Measurements from ENCODE around the gene RNF14. TPM values are rescaled to one million over a fixed set of nuclear protein-coding genes. Genes with fewer than 3 reads are reported as not detected.

The RNF14 gene
- total RNA-seq, 1 experiment from 2014 or later, result 37.5 TPM

DNA sequence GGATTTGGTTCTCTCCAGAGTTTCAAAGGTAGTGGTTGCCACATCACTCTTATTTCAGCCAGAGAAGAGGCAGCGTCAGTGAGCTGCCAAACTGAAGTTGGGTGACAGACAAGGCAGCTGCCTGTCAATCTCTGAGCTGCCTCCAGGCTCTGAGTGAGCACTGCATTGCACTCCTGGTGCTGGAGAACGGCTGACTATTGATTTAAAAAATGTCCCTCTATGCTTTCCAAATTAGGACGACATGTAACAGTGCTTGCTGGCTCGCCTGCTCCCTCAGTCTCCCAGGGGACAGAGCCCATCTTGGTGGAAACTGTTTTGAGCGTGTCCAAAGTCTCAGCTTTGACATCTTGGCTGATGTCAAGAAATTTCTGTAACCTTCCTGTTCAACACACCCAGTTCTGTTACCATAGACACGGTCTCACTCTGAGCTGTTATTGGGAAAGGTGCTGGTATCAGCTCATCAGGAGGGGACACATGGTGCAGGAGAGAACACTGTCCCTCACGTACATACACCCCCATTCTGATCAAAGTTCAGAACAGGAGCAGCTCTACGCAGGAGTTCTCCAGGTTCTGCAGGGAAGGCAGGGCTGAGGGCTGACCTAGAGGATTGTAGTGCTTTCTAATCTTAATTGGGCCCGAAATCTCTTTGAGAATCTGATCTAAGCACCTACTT is 26.6 kb upstream of the RNF14 start:
- DNase-seq (ENCODE audit: low read depth, low spot score) (no peak), ATAC-seq (no peak)
- Histone ChIP-seq H2AFZ (ENCODE audit: low read depth, low read length, poor library complexity, severe bottlenecking) (no peak overlapping the region), H4K20me1 (ENCODE audit: insufficient read depth) (no peaks in the 10 kb centered on the region), H3K4me1 (ENCODE audit: control insufficient read depth in 1 of 2, insufficient read depth in 2 of 2, low read length in 2 of 2) (peaks cover 5 to 17% of the 10 kb centered on the region in 2 experiments; a peak in 3 of 4 replicates), H3K4me3 (replicated peaks in 1 of 2; ENCODE audit: low read depth in 1 of 2, low read length in 2 of 2) (no peak overlapping the region), H3K27me3 (ENCODE audit: insufficient read depth, low read length) (no peaks in the 10 kb centered on the region), H3K4me2 (ENCODE audit: low read length) (no peak overlapping the region), H3K27ac (ENCODE audit: low read depth, low read length) (no peak overlapping the region), H3K9me3 (ENCODE audit: control insufficient read depth in 1 of 2, insufficient read depth in 1 of 2, low read depth in 1 of 2, low read length in 2 of 2) (no peaks in the 10 kb centered on the region), H3K9me2 (ENCODE audit: insufficient read depth) (no peaks in the 10 kb centered on the region), H3K9ac (ENCODE audit: low read length) (no peak overlapping the region), H3K79me2 (ENCODE audit: insufficient read depth, low read length) (no peaks in the 10 kb centered on the region), H3K36me3 (ENCODE audit: control insufficient read depth in 1 of 2, insufficient read depth in 2 of 2, low read length in 2 of 2) (peaks cover 10 to 11% of the 10 kb centered on the region in 2 experiments; a peak in 3 of 4 replicates)
- BruUV-seq (replicated peaks), result no TSS peak
- CTCF ChIA-PET, result interaction anchor here (1.9 to 3.6 kb wide), 2 partner anchors 19 to 27 kb away, joined by 5 to 19 read pairs; partner anchors contain the start of gene RNF14
- POLR2A ChIA-PET, result interaction anchor here (2.1 kb wide), 1 partner anchor 19 kb away, joined by 7 read pairs; the partner anchor contains the start of gene DELE1
- RAD21 ChIA-PET (ENCODE audit: low non-redundant PET in 1 of 2, low total read pairs in 2 of 2, uncharacterized antibody in 2 of 2, unreplicated experiment in 2 of 2), result no interaction called here
- no peak for TF ChIP-seq EGR1 (IDR thresholded peaks at IDR 0.05; ENCODE audit: low read depth)
- TF ChIP-seq, protein P1, sequence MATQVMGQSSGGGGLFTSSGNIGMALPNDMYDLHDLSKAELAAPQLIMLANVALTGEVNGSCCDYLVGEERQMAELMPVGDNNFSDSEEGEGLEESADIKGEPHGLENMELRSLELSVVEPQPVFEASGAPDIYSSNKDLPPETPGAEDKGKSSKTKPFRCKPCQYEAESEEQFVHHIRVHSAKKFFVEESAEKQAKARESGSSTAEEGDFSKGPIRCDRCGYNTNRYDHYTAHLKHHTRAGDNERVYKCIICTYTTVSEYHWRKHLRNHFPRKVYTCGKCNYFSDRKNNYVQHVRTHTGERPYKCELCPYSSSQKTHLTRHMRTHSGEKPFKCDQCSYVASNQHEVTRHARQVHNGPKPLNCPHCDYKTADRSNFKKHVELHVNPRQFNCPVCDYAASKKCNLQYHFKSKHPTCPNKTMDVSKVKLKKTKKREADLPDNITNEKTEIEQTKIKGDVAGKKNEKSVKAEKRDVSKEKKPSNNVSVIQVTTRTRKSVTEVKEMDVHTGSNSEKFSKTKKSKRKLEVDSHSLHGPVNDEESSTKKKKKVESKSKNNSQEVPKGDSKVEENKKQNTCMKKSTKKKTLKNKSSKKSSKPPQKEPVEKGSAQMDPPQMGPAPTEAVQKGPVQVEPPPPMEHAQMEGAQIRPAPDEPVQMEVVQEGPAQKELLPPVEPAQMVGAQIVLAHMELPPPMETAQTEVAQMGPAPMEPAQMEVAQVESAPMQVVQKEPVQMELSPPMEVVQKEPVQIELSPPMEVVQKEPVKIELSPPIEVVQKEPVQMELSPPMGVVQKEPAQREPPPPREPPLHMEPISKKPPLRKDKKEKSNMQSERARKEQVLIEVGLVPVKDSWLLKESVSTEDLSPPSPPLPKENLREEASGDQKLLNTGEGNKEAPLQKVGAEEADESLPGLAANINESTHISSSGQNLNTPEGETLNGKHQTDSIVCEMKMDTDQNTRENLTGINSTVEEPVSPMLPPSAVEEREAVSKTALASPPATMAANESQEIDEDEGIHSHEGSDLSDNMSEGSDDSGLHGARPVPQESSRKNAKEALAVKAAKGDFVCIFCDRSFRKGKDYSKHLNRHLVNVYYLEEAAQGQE (IDR thresholded peaks at IDR 0.05; ENCODE audit: low read depth), result no peak
- TF ChIP-seq EZH2phosphoT487 (IDR thresholded peaks at IDR 0.05; ENCODE audit: borderline replicate concordance), result no peak
- TF ChIP-seq, protein P2, sequence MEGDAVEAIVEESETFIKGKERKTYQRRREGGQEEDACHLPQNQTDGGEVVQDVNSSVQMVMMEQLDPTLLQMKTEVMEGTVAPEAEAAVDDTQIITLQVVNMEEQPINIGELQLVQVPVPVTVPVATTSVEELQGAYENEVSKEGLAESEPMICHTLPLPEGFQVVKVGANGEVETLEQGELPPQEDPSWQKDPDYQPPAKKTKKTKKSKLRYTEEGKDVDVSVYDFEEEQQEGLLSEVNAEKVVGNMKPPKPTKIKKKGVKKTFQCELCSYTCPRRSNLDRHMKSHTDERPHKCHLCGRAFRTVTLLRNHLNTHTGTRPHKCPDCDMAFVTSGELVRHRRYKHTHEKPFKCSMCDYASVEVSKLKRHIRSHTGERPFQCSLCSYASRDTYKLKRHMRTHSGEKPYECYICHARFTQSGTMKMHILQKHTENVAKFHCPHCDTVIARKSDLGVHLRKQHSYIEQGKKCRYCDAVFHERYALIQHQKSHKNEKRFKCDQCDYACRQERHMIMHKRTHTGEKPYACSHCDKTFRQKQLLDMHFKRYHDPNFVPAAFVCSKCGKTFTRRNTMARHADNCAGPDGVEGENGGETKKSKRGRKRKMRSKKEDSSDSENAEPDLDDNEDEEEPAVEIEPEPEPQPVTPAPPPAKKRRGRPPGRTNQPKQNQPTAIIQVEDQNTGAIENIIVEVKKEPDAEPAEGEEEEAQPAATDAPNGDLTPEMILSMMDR (IDR thresholded peaks at IDR 0.05 in 2 of 3, conservative IDR thresholded peaks at IDR 0.05 in 1 of 3; ENCODE audit: borderline replicate concordance in 1 of 3, insufficient read depth in 1 of 3, low read depth in 2 of 3, low read length in 2 of 3), result no peak
- intact Hi-C loops (cut with micrococcal nuclease), result no loop called here

All from HCT116 (cell line).